ENCODE measurements around the gene CCDC192. TPM values are rescaled to one million over a fixed set of nuclear protein-coding genes. Genes with fewer than 3 reads are reported as not detected.

Gene CCDC192
- total RNA-seq, 3 donors from 2014 or later (not counting 1 experiment from before 2014, with no cell fraction given), result not detected

GRCh38 chr5:127947941-127948340 lies 244.8 kb downstream of the CCDC192 start:
- intact Hi-C loops (cut with micrococcal nuclease), result no loop called here
- Histone ChIP-seq H3K4me3 (ENCODE audit: low read length) (no peak overlapping the region), H3K9me3 (ENCODE audit: control insufficient read depth, insufficient read depth, low read length) (no peaks in the 10 kb centered on the region), H3K4me1 (ENCODE audit: control insufficient read depth, insufficient read depth, low read length) (no peaks in the 10 kb centered on the region), H3K27ac (ENCODE audit: low read length) (no peak overlapping the region), H3K36me3 (ENCODE audit: control insufficient read depth, insufficient read depth, low read length) (no peaks in the 10 kb centered on the region), H3K27me3 (ENCODE audit: control insufficient read depth, insufficient read depth, low read length) (no peaks in the 10 kb centered on the region)
- TF ChIP-seq, protein P1, sequence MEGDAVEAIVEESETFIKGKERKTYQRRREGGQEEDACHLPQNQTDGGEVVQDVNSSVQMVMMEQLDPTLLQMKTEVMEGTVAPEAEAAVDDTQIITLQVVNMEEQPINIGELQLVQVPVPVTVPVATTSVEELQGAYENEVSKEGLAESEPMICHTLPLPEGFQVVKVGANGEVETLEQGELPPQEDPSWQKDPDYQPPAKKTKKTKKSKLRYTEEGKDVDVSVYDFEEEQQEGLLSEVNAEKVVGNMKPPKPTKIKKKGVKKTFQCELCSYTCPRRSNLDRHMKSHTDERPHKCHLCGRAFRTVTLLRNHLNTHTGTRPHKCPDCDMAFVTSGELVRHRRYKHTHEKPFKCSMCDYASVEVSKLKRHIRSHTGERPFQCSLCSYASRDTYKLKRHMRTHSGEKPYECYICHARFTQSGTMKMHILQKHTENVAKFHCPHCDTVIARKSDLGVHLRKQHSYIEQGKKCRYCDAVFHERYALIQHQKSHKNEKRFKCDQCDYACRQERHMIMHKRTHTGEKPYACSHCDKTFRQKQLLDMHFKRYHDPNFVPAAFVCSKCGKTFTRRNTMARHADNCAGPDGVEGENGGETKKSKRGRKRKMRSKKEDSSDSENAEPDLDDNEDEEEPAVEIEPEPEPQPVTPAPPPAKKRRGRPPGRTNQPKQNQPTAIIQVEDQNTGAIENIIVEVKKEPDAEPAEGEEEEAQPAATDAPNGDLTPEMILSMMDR (IDR thresholded peaks at IDR 0.05), result no peak
- Mint-ChIP-seq H3K36me3 (no peaks in the 10 kb centered on the region), H3K4me3 (no peak overlapping the region), H3K27me3 (ENCODE audit: low read depth in 2 of 2) (no peaks in the 10 kb centered on the region), H3K4me1 (peaks cover 0 to 6% of the 10 kb centered on the region in 2 donors), H3K27ac (no peak overlapping the region), H3K9me3 (no peaks in the 10 kb centered on the region)
- no peak for DNase-seq
- 100% methylated on average over 1 of the region's 1 CpG for WGBS (ENCODE audit: insufficient coverage)
- no peak for ATAC-seq

GRCh38 chr5:127950707-127951391 lies 247.7 kb downstream of the CCDC192 start:
- H3K27ac ChIP-seq (ENCODE audit: low read length), result no peak overlapping the region
- H3K27me3 Mint-ChIP-seq (ENCODE audit: low read depth in 2 of 2), result no peaks in the 10 kb centered on the region
- H3K27ac Mint-ChIP-seq, result no peak overlapping the region
- TF ChIP-seq, protein P1 (IDR thresholded peaks at IDR 0.05), result no peak
- H3K4me1 Mint-ChIP-seq, result no peaks in the 10 kb centered on the region
- no peak overlapping the region for H3K4me3 Mint-ChIP-seq
- H3K9me3 Mint-ChIP-seq, result no peaks in the 10 kb centered on the region
- no peaks in the 10 kb centered on the region for H3K27me3 ChIP-seq (ENCODE audit: control insufficient read depth, insufficient read depth, low read length)
- H3K9me3 ChIP-seq (ENCODE audit: control insufficient read depth, insufficient read depth, low read length), result no peaks in the 10 kb centered on the region
- no peak for DNase-seq
- WGBS (ENCODE audit: insufficient coverage), result 92% methylated on average over 4 of the region's 6 CpGs
- H3K36me3 Mint-ChIP-seq, result no peaks in the 10 kb centered on the region
- no peaks in the 10 kb centered on the region for H3K36me3 ChIP-seq (ENCODE audit: control insufficient read depth, insufficient read depth, low read length)
- intact Hi-C loops (cut with micrococcal nuclease), result no loop called here
- no peaks in the 10 kb centered on the region for H3K4me1 ChIP-seq (ENCODE audit: control insufficient read depth, insufficient read depth, low read length)
- no peak for ATAC-seq
- H3K4me3 ChIP-seq (ENCODE audit: low read length), result no peak overlapping the region

DNA sequence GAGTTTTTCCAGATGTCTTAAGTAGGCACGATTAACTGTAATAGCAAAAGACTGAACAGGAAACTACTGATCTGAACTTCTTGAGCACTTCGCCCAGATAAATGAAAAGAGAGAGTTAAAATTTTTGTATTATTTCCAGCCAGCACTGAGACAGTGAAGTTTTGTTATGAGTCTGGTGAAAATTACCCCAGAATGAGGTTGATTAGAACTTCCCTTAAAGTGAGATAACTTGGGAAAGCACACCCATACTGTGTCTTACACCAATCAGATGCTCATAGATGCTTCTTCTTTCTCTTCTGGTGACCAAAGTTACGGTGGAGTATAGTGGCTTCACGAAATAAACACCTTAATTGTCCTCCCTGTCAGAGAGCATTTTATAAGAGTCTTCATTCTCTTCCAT lies 248.6 kb downstream of the CCDC192 start:
- 94% methylated on average over 2 of the region's 4 CpGs for WGBS (ENCODE audit: insufficient coverage)
- Mint-ChIP-seq H3K27ac (no peak overlapping the region), H3K36me3 (no peaks in the 10 kb centered on the region), H3K4me1 (no peaks in the 10 kb centered on the region), H3K27me3 (ENCODE audit: low read depth in 2 of 2) (no peaks in the 10 kb centered on the region), H3K4me3 (no peak overlapping the region), H3K9me3 (no peaks in the 10 kb centered on the region)
- intact Hi-C loops (cut with micrococcal nuclease), result no loop called here
- TF ChIP-seq, protein P1 (IDR thresholded peaks at IDR 0.05), result no peak
- Histone ChIP-seq H3K4me1 (ENCODE audit: control insufficient read depth, insufficient read depth, low read length) (no peaks in the 10 kb centered on the region), H3K27ac (ENCODE audit: low read length) (no peak overlapping the region), H3K36me3 (ENCODE audit: control insufficient read depth, insufficient read depth, low read length) (no peaks in the 10 kb centered on the region), H3K9me3 (ENCODE audit: control insufficient read depth, insufficient read depth, low read length) (no peaks in the 10 kb centered on the region), H3K27me3 (ENCODE audit: control insufficient read depth, insufficient read depth, low read length) (no peaks in the 10 kb centered on the region), H3K4me3 (ENCODE audit: low read length) (no peak overlapping the region)
- ATAC-seq (no peak), DNase-seq (no peak)

DNA sequence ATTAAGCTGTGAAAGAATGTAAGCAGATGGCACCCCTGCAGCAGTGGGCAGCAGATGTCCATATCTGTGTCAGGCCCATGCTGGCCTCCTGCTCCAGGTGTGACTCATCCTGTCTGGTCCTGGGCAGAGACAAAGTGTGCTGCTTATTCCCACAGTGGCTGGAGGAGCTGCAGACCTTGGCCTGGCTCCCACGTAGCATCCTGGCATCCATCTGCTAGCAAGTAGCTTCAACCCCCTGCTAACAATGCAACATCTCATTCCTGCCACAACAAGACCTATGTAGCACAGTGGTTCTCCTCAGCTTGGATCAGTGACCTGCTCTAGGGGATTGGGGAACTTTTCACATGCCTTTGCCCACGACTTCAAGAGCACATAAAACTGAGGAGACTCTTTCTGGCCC lies 254.0 kb downstream of the CCDC192 start:
- 38% methylated on average over 2 of the region's 2 CpGs for WGBS (ENCODE audit: insufficient coverage)
- Histone ChIP-seq H3K27me3 (ENCODE audit: control insufficient read depth, insufficient read depth, low read length) (no peaks in the 10 kb centered on the region), H3K36me3 (ENCODE audit: control insufficient read depth, insufficient read depth, low read length) (no peaks in the 10 kb centered on the region), H3K27ac (ENCODE audit: low read length) (no peak overlapping the region), H3K4me1 (ENCODE audit: control insufficient read depth, insufficient read depth, low read length) (no peaks in the 10 kb centered on the region), H3K9me3 (ENCODE audit: control insufficient read depth, insufficient read depth, low read length) (no peaks in the 10 kb centered on the region), H3K4me3 (ENCODE audit: low read length) (no peak overlapping the region)
- ATAC-seq (no peak), DNase-seq (no peak)
- Mint-ChIP-seq H3K27ac (no peak overlapping the region), H3K27me3 (ENCODE audit: low read depth in 2 of 2) (no peaks in the 10 kb centered on the region), H3K9me3 (no peaks in the 10 kb centered on the region), H3K36me3 (no peaks in the 10 kb centered on the region), H3K4me1 (peaks cover 0 to 8% of the 10 kb centered on the region in 2 donors), H3K4me3 (no peak overlapping the region)
- TF ChIP-seq, protein P1 (IDR thresholded peaks at IDR 0.05), result no peak
- intact Hi-C loops (cut with micrococcal nuclease), result no loop called here

Data from natural killer cell (primary cell).